Right hindlimb (tissue), 1 donor: ENCODE measurements around the gene ALPG.
"Not testable (repeated sequence)": the region's sequence is repeated elsewhere in the genome, so short reads cannot be mapped to it uniquely, and the experiment has no call there.

Source experiments
- DNase-seq: peaks from one replicate; pipeline ENCODE4 v3.0.0-alpha.2; 2018

Gene ALPG

DNA sequence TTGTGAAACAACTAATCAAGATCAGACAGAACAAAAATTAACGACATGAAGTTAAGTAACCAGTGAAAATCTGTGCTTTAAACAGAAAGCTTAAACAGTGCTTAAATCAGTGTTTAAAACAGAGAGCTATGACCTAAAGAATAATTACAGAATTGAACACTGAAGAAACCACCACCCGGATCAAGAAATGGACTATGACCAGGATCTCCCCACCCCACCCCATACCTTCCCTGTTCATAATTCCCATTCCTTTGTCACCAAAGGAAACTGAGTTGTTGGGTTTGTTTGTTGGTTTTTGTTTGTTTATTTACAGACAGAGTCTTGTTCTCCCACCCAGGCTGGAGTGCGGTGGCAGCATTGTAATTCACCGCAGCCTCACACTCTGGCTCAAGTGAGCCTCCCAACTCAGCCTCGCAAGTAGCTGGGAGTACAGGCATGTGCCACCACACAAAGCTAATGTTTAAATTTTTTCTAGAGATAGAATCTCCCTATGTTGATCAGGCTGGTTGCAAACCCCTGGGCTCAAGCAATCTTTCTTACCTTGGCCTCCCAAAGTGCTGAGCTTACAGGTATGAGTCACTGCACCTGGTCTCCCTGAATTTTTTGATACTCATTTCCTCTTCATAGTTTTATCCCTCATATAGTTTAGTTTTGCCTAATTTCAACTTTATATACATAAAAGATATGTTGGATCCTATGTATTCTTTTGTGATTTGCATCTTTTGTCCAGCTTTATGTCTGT lies 8.2 kb upstream of the ALPG start:
- no peak for DNase-seq

DNA sequence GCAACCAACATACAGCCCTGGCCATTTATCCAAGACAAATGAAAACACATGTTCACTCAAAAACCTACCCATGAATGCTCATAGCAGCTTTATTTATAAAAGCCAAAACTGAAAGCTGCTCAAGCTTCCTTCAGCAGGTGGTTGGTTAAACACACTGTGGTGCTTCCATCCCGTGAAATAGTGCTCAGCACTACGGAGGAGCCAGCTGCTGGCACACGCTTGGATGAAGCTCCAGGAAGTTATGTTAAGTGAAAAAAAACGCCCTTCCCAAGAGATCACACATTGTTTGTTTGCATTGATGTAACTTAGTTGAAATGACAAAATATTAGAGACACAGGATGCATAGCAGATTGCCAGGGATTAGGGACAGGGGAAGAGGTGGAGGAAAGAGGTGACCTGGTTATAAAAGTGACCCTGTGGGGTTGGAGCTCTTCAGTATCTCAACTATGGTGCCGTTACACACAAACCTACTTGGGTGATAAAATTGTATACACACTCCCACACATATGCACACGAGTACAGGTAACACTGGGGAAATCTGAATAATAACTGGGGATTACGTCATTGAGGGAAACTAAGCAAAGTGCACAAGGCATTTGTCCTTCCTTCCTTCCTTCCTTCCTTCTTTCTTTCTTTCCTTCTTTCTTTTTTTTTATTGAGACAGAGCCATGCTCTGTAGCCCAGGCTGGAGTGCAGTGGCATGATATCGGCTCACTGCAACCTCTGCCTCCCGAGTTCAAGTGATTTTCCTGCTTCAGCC lies 6.2 kb upstream of the ALPG start:
- no peak for DNase-seq

- no peak for DNase-seq
Observed at GRCh38 chr2:232402518-232402917, 4.1 kb upstream of the ALPG start.

DNA sequence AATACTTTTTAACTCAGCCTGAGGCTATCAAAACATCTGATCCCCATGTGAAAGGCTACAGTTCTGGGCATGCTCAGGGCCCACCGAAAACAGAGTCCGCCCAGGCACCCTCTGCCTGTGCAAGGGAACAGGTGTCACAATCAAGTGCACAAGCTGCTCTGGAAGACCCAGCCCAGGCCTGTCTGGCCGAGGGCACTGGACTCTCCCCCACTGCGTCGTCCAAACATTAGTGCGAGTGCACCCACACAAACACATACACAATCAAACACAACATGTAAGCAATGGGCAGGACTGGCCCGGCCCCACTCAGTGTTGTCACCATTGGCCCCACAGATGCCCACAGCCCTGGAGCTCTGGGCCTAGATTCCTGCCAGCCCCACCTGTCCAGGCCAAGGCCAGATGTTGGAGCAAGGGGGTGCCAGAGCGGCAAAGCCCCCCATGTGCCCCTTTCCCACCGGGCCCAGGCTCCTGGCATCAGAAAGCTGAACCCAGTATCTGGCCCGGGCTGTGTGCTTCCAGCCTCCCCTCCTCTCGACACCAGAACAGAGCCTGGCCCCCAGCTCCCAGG lies 617 bp upstream of the ALPG start:
- no peak for DNase-seq

- not testable (repeated sequence) for DNase-seq
Observed at GRCh38 chr2:232407428-232408150, 945 bp downstream of the ALPG start.

- not testable (repeated sequence) for DNase-seq
Observed at GRCh38 chr2:232408269-232408668, 1.6 kb downstream of the ALPG start.

DNA sequence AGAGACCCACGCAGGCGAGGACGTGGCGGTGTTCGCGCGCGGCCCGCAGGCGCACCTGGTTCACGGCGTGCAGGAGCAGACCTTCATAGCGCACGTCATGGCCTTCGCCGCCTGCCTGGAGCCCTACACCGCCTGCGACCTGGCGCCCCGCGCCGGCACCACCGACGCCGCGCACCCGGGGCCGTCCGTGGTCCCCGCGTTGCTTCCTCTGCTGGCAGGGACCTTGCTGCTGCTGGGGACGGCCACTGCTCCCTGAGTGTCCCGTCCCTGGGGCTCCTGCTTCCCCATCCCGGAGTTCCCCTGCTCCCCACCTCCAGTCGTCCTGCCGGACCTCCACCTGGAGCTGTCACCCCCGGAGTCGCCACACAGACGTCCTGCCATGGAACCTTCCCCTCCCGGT lies 3.0 kb downstream of the ALPG start:
- DNase-seq, result not testable (repeated sequence)

- DNase-seq, result no peak
Observed at GRCh38 chr2:232410238-232410900, 3.7 kb downstream of the ALPG start.

DNA sequence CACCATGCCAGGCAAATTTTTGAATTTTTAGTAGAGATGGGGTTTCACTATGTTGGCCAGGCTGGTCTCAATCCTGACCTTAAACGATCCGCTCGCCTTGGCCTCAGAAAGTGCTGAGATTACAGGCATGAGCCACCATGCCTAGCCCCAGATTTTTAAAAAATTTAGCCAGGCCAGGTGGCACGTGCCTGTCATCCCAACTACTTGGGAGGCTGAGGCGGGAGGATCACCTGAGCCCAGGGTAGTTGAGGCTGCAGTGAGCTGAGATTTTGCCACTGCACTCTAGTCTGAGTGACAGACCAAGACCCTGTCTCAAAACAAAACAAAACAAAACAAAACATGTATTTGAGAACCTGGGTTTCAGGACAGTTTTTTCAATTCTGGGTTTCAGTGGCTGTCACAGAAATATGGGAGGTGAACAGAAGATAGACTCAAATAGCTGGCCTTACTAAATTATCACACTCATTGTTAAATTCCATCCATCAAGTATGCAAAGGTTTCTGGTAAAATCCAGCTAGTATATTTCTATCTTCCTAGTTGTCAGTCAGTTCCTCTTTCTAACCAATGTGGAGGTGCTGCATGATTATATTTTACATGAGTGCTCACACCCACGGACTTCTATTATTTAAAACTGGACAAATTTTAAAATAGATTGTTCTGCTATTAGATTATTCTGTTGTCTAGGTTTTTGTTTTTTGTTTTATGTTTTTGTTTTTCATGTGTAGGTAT lies 5.4 kb downstream of the ALPG start:
- DNase-seq, result no peak

DNA sequence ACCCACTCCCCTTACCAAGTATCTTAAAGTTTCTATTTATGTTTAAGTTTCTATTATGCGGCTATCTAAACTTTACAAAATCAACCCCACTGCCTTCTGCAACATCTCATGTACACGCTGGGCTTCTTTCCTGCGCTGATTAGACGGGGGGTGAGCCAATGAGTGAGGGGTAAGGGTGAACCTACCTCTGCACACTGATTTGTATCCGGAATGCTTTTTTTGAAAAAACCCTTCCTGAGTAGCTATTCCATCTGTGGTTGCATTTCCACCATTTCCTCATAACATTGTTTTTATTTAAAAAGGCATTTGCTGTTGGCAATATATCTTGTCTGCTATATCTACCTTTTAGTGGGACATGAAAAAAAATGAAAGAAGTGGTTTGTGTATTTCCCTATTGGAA lies 6.3 kb downstream of the ALPG start:
- no peak for DNase-seq

DNA sequence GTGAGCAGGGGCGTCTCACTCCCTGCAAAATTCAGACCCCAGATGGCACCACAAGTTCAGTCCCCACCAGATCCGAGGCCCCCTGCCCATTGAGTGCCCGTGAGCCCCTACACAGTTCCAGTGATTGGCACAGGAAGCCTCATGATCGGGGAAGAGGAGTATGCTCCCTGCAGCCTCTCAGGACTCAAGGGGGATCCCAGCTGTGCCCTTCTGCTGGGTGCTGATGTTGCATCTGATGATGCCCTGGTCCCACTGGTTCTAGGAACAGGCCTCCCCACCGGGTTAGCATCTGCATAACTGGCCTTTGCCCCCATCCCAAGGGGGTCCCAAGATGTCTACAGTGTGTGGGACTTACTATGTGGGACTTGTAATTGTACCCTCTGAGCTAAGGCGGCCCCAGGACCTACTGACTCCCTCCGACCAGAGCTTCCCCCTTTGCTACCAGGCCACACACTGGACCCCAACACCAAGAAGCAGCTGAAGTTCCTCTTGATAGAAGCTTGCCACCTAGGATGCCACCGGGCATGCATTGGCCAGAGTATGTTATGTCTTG lies 8.6 kb downstream of the ALPG start:
- no peak for DNase-seq

DNA sequence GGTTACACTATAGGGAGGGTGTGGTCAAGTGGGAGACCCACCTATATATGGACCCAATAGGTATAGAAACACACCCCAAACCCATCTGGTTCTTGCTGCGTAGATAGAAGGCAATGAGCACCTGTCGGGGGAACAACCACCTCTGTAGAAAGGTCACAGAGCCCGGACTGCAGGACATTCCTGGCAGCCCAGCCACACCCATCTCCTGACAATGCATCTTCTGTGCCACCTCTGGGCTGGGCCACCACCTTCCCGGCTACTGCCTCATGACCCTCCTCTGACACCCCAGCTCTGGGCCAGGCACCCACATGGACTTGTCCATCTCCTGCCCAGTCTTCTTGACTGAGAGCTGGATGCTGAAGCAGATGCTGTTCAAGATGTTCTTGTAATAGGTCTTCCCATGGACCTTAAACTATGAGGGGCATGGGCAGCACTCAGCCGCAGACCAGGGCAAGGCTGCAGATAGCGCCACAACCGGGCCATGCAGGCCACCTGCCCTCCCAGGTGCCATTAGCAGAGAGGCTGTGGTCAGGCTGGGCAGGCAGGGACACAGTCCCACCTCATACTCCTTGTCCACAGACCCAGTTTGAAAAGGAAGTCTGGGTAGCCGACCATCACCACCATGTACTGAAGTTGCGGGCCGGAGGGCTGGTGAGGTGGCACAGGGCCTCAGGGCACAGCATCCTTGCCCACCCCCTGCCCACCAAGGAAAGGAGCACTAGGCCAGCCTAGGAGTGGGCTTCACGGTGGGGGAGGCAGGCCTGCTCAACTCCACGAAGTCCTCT lies 9.3 kb downstream of the ALPG start:
- DNase-seq, result no peak

- no peak for DNase-seq
Observed at GRCh38 chr2:232416521-232417470, 10.2 kb downstream of the ALPG start.

GRCh38 chr2:232417489-232417888 lies 10.8 kb downstream of the ALPG start:
- DNase-seq, result no peak

- DNase-seq, result no peak
Observed at GRCh38 chr2:232418056-232418455, 11.4 kb downstream of the ALPG start.

DNA sequence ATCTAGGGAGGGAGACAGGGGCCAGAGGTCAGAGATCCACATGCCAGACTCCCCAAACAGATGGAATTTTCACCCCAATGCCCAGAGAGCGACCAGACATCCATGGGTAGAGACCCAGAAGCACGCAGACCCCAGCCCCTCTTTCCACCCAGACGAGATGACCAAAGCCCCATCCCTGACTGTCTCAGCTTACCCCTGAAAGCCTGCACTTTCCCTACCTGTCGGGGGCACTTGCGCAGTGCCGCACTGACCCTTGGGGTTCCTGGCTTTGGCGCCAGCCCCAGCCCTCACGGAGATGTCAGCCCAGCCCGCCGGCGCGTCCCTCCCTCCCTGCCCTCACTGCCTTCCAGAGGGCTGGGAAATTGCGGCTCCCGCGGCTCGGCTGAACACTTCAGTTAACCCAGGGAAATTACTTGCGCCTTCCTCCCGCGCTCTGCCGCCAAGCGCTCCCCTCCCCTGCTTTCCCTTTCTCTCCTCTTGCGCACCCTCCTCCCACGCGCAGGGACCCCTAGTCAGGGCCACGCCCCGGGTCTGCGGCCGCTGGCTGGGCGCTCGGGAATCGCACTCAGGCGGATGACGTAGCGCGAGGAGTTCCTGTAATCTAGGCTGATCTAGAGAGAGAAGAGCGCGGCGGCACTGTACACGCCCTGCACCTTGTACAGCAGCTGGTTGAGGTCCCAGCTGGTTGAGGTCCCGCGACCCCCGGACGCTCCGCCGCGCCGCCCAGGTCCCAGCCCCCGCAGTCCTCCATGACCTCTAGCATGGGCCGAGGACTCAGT lies 12.0 kb downstream of the ALPG start:
- peak; percentile 54 for DNase-seq

DNA sequence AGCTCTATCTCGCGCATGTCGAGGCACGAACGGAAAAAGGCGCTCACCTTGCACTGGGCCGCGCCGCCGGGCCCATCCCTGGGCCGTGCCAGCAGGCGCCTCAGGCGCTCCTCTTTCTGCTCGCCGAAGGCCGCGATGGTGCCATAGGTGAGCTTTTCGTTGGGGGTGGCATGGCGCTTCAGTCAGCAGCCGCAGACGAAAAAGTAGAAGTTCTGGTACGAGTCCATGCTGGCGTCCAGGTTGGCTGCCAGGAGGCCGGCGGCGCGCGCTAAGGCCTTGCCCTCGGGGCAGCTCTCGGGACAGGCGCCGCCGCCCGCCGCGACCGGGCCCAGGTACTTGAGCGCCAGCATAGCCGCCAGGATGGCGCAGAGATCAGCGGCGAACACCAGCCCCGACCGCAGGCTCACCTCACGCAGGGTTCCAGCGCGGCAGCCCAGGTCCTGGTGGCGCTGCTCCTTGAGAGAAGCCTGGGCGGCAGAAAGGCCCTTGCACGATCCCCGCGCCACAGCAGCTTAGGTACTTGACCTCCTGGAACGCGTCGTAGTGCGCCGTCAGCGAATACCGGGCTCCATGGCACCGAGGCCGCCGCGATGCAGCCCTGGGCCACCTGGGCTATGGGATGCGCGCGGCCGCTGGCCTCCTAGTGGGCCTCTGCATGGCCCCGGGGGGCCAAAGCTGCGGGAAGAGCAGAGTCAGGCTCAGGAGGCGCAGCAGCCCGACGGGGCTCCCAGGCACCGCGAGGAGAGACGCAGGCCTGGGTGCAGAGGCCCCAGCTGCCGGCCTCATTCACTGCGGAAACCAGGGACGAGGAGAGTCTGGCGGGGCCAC lies 12.8 kb downstream of the ALPG start:
- DNase-seq, result no peak

DNA sequence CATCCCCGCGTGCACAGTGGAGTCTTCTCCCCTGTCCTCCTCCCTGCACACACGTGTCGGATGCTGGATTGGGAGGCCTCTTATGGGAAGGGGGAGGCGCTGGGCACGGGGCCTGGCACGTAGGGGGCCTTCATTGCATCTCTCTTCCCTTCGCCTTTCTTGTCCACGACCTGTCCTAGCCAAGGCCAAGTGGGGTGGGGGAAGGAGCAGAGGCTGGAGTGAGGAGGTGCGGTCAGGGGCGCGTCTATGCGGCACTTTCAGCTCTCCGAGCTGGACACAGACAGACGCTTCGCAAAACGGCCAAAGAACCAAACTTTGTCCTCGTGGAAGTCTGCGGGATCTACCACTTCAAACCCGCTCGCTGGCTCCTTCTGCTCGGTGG lies 13.4 kb downstream of the ALPG start:
- DNase-seq, result no peak
